Measurements from ENCODE around the gene COX10. TPM values are rescaled to one million over a fixed set of nuclear protein-coding genes. Genes with fewer than 3 reads are reported as not detected.

The COX10 gene
- total RNA-seq, 4 donors from 2014 or later: 12.5 to 36.0 (median 24.3) TPM

GRCh38 chr17:14124854-14125253, 55.5 kb downstream of the COX10 start:
- intact Hi-C loops (cut with DNase I): no loop called here
- TF ChIP-seq CTCF (IDR thresholded peaks at IDR 0.05) (no peak), POLR2A (IDR thresholded peaks at IDR 0.05) (no peak)
- Histone ChIP-seq H3K4me1 (no peaks in the 10 kb centered on the region), H3K9me3 (no peaks in the 10 kb centered on the region), H3K4me3 (no peak overlapping the region), H3K27ac (no peak overlapping the region), H3K27me3 (no peaks in the 10 kb centered on the region), H3K36me3 (no peaks in the 10 kb centered on the region)
- WGBS, 2 donors: 63 to 82% methylated on average over 4 of the region's 4 CpGs
- DNase-seq: no peak

- no peak for DNase-seq
- no peak overlapping the region for H3K27ac ChIP-seq
- no peaks in the 10 kb centered on the region for H3K36me3 ChIP-seq
- no peaks in the 10 kb centered on the region for H3K9me3 ChIP-seq
- TF ChIP-seq POLR2A (IDR thresholded peaks at IDR 0.05): no peak
- no peak for TF ChIP-seq CTCF (IDR thresholded peaks at IDR 0.05)
- H3K4me3 ChIP-seq: no peak overlapping the region
- H3K4me1 ChIP-seq: no peaks in the 10 kb centered on the region
- intact Hi-C loops (cut with DNase I): no loop called here
- 83 to 85% methylated on average over 6 of the region's 6 CpGs for WGBS, 2 donors
- no peaks in the 10 kb centered on the region for H3K27me3 ChIP-seq
Measured at GRCh38 chr17:14125518-14126137, 56.3 kb downstream of the COX10 start.

GRCh38 chr17:14133104-14133503, 63.8 kb downstream of the COX10 start:
- Histone ChIP-seq H3K27me3 (no peaks in the 10 kb centered on the region), H3K27ac (no peak overlapping the region), H3K4me1 (no peaks in the 10 kb centered on the region), H3K36me3 (no peaks in the 10 kb centered on the region), H3K9me3 (no peaks in the 10 kb centered on the region), H3K4me3 (no peak overlapping the region)
- no peak for DNase-seq
- intact Hi-C loops (cut with DNase I): no loop called here
- TF ChIP-seq POLR2A (IDR thresholded peaks at IDR 0.05) (no peak), CTCF (IDR thresholded peaks at IDR 0.05) (no peak)

GRCh38 chr17:14134456-14134855, 65.2 kb downstream of the COX10 start:
- Histone ChIP-seq H3K36me3 (no peaks in the 10 kb centered on the region), H3K4me1 (no peaks in the 10 kb centered on the region), H3K4me3 (no peak overlapping the region), H3K27me3 (no peaks in the 10 kb centered on the region), H3K9me3 (no peaks in the 10 kb centered on the region), H3K27ac (no peak overlapping the region)
- intact Hi-C loops (cut with DNase I): no loop called here
- TF ChIP-seq CTCF (IDR thresholded peaks at IDR 0.05): no peak
- no peak for TF ChIP-seq POLR2A (IDR thresholded peaks at IDR 0.05)
- WGBS, 2 donors: 79 to 90% methylated on average over 2 of the region's 2 CpGs
- DNase-seq: no peak

- 70 to 76% methylated on average over 4 of the region's 4 CpGs for WGBS, 2 donors
- TF ChIP-seq POLR2A (IDR thresholded peaks at IDR 0.05) (no peak), CTCF (IDR thresholded peaks at IDR 0.05) (no peak)
- H3K27me3 ChIP-seq: no peaks in the 10 kb centered on the region
- no peaks in the 10 kb centered on the region for H3K4me1 ChIP-seq
- no peaks in the 10 kb centered on the region for H3K36me3 ChIP-seq
- intact Hi-C loops (cut with DNase I): no loop called here
- H3K9me3 ChIP-seq: no peaks in the 10 kb centered on the region
- H3K27ac ChIP-seq: no peak overlapping the region
- DNase-seq: no peak
- no peak overlapping the region for H3K4me3 ChIP-seq
Measured at GRCh38 chr17:14135906-14136590, 66.7 kb downstream of the COX10 start.

Measured in esophagus squamous epithelium (tissue), 5 donors.